SK-N-SH treated with all-trans-retinoic acid at 6 μM for 48 hours (cell line): ENCODE measurements around the gene LYRM7.

Experiments used
- ARNTL ChIP-seq: fragments of 450-650 bp; formaldehyde crosslinking; IDR thresholded peaks from 2 replicates; pipeline ENCODE4 v1.5.0; 2020; ENCODE audit warnings: low read depth, mild to moderate bottlenecking, moderate library complexity, borderline replicate concordance
- BACH2 ChIP-seq: fragments of 250-450 bp; sonication (Bioruptor Pico); IDR thresholded peaks from 2 replicates; pipeline ENCODE4 v1.9.0; 2021; ENCODE audit warnings: mild to moderate bottlenecking, borderline replicate concordance
- CSDC2 ChIP-seq: fragments of 250-450 bp; sonication (Bioruptor Pico); IDR thresholded peaks from 2 replicates; pipeline ENCODE4 v1.5.0; 2020; ENCODE audit warnings: mild to moderate bottlenecking, moderate library complexity
- ESRRG ChIP-seq: fragments of 250-450 bp; sonication (Bioruptor Pico); IDR thresholded peaks from 2 replicates; pipeline ENCODE4 v1.6.1; 2021; ENCODE audit warnings: mild to moderate bottlenecking
- ISL1 ChIP-seq: fragments of 250-450 bp; sonication (Bioruptor Pico); IDR thresholded peaks from 2 replicates; pipeline ENCODE4 v2.1.2; 2022; ENCODE audit warnings: mild to moderate bottlenecking, moderate library complexity
- OSR1 ChIP-seq: fragments of 250-450 bp; sonication (Bioruptor Pico); IDR thresholded peaks from 2 replicates; pipeline ENCODE4 v1.8.0; 2022; ENCODE audit warnings: moderate library complexity, mild to moderate bottlenecking, inconsistent platforms
- TF ChIP-seq, protein P1 (sequence below): fragments of 250-450 bp; sonication (Bioruptor Pico); IDR thresholded peaks from 2 replicates; pipeline ENCODE4 v1.8.0; 2020; ENCODE audit warnings: mild to moderate bottlenecking, moderate library complexity, borderline replicate concordance
- TF ChIP-seq, protein P2 (sequence below): fragments of 250-450 bp; sonication (Bioruptor Pico); IDR thresholded peaks from 2 replicates; pipeline ENCODE4 v1.5.1; 2020; ENCODE audit warnings: low read depth, mild to moderate bottlenecking, moderate library complexity
- TF ChIP-seq, protein P3 (sequence below): fragments of 250-450 bp; sonication (Bioruptor Pico); IDR thresholded peaks from 2 replicates; pipeline ENCODE4 v1.5.0; 2020; ENCODE audit warnings: mild to moderate bottlenecking, moderate library complexity
- TF ChIP-seq, protein P4 (sequence below): fragments of 250-450 bp; sonication (Bioruptor Pico); IDR thresholded peaks from 2 replicates; pipeline ENCODE4 v1.8.0; 2021; ENCODE audit warnings: low read depth, mild to moderate bottlenecking, moderate library complexity, borderline replicate concordance

DNA sequence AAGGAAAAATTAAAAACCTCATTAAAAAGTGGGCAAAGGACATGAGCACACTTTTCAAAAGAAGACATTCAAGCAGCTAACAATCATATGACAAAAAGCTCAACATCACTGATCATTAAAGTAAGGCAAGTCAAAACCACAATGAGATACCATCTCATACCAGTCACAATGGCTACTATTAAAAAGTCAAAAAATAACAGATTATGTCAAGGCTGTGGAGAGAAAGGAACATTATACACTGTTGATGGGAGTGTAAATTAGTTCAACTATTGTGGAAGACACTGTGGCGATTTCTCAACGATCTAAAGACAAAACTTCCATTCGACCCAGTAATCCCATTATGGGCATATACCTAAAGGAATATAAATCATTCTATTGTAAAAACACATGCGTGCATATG lies 41.4 kb upstream of the LYRM7 start:
- TF ChIP-seq, protein P1, sequence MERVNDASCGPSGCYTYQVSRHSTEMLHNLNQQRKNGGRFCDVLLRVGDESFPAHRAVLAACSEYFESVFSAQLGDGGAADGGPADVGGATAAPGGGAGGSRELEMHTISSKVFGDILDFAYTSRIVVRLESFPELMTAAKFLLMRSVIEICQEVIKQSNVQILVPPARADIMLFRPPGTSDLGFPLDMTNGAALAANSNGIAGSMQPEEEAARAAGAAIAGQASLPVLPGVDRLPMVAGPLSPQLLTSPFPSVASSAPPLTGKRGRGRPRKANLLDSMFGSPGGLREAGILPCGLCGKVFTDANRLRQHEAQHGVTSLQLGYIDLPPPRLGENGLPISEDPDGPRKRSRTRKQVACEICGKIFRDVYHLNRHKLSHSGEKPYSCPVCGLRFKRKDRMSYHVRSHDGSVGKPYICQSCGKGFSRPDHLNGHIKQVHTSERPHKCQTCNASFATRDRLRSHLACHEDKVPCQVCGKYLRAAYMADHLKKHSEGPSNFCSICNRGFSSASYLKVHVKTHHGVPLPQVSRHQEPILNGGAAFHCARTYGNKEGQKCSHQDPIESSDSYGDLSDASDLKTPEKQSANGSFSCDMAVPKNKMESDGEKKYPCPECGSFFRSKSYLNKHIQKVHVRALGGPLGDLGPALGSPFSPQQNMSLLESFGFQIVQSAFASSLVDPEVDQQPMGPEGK (CRISPR knock-in tag): no peak
- TF ChIP-seq, protein P2, sequence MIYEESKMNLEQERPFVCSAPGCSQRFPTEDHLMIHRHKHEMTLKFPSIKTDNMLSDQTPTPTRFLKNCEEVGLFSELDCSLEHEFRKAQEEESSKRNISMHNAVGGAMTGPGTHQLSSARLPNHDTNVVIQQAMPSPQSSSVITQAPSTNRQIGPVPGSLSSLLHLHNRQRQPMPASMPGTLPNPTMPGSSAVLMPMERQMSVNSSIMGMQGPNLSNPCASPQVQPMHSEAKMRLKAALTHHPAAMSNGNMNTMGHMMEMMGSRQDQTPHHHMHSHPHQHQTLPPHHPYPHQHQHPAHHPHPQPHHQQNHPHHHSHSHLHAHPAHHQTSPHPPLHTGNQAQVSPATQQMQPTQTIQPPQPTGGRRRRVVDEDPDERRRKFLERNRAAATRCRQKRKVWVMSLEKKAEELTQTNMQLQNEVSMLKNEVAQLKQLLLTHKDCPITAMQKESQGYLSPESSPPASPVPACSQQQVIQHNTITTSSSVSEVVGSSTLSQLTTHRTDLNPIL: no peak
- no peak for TF ChIP-seq ISL1 (CRISPR knock-in tag)
- TF ChIP-seq BACH2 (CRISPR knock-in tag): no peak
- TF ChIP-seq, protein P3, sequence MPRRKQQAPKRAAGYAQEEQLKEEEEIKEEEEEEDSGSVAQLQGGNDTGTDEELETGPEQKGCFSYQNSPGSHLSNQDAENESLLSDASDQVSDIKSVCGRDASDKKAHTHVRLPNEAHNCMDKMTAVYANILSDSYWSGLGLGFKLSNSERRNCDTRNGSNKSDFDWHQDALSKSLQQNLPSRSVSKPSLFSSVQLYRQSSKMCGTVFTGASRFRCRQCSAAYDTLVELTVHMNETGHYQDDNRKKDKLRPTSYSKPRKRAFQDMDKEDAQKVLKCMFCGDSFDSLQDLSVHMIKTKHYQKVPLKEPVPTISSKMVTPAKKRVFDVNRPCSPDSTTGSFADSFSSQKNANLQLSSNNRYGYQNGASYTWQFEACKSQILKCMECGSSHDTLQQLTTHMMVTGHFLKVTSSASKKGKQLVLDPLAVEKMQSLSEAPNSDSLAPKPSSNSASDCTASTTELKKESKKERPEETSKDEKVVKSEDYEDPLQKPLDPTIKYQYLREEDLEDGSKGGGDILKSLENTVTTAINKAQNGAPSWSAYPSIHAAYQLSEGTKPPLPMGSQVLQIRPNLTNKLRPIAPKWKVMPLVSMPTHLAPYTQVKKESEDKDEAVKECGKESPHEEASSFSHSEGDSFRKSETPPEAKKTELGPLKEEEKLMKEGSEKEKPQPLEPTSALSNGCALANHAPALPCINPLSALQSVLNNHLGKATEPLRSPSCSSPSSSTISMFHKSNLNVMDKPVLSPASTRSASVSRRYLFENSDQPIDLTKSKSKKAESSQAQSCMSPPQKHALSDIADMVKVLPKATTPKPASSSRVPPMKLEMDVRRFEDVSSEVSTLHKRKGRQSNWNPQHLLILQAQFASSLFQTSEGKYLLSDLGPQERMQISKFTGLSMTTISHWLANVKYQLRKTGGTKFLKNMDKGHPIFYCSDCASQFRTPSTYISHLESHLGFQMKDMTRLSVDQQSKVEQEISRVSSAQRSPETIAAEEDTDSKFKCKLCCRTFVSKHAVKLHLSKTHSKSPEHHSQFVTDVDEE (CRISPR knock-in tag): no peak
- no peak for TF ChIP-seq ARNTL
- no peak for TF ChIP-seq ESRRG (CRISPR knock-in tag)
- TF ChIP-seq, protein P4, sequence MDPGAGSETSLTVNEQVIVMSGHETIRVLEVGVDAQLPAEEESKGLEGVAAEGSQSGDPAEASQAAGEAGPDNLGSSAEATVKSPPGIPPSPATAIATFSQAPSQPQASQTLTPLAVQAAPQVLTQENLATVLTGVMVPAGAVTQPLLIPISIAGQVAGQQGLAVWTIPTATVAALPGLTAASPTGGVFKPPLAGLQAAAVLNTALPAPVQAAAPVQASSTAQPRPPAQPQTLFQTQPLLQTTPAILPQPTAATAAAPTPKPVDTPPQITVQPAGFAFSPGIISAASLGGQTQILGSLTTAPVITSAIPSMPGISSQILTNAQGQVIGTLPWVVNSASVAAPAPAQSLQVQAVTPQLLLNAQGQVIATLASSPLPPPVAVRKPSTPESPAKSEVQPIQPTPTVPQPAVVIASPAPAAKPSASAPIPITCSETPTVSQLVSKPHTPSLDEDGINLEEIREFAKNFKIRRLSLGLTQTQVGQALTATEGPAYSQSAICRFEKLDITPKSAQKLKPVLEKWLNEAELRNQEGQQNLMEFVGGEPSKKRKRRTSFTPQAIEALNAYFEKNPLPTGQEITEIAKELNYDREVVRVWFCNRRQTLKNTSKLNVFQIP (CRISPR knock-in tag): no peak
- TF ChIP-seq CSDC2 (CRISPR knock-in tag): no peak
- no peak for TF ChIP-seq OSR1
